ENCODE measurements around the gene OR10H4.

GRCh38 chr19:15944401-15944800 is 4.4 kb upstream of the OR10H4 start:
- TF ChIP-seq MAZ (IDR thresholded peaks at IDR 0.05; ENCODE audit: borderline replicate concordance, low read depth, low read length), result no peak
- TF ChIP-seq, protein P1, sequence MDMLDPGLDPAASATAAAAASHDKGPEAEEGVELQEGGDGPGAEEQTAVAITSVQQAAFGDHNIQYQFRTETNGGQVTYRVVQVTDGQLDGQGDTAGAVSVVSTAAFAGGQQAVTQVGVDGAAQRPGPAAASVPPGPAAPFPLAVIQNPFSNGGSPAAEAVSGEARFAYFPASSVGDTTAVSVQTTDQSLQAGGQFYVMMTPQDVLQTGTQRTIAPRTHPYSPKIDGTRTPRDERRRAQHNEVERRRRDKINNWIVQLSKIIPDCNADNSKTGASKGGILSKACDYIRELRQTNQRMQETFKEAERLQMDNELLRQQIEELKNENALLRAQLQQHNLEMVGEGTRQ (IDR thresholded peaks at IDR 0.05; ENCODE audit: low read depth, low read length), result no peak
